WI38 (cell line): Measurements from ENCODE around the gene RBM15.
A peak's percentile ranks its signal among the peaks of the same experiment; 100 is the strongest.

ENCODE experiments used
- H3K4me3 ChIP-seq: 2 replicates; pipeline ENCODE4 v1.5.1; 2011; ENCODE audit warnings: low read depth, mild to moderate bottlenecking, control low read depth, low read length
- TF ChIP-seq, protein P1 (sequence below): IDR thresholded peaks from 2 replicates; pipeline ENCODE4 v1.5.1; 2012; ENCODE audit warnings: low read depth, mild to moderate bottlenecking, control low read depth, low read length

RBM15 gene

DNA sequence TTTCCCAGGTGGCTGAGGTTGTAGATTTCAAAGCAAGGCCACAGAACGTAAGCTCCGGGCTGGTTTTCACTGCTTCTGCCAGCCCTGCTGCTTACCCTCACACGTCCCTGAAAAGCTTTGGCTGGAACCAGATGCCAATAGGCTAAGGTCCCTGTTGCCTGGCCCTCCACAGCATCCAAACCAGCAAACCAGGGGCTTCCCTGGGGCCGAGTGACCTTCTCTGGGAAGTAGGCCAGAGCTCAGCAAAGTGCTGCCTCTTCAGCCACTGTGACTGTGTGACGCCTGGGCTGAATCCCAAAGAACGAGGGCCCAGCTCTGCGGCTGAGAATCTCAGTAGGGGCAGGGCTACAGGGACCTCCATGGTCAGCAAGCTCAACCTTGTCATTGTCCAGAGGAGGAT is 28.9 kb upstream of the RBM15 start:
- TF ChIP-seq, protein P1, sequence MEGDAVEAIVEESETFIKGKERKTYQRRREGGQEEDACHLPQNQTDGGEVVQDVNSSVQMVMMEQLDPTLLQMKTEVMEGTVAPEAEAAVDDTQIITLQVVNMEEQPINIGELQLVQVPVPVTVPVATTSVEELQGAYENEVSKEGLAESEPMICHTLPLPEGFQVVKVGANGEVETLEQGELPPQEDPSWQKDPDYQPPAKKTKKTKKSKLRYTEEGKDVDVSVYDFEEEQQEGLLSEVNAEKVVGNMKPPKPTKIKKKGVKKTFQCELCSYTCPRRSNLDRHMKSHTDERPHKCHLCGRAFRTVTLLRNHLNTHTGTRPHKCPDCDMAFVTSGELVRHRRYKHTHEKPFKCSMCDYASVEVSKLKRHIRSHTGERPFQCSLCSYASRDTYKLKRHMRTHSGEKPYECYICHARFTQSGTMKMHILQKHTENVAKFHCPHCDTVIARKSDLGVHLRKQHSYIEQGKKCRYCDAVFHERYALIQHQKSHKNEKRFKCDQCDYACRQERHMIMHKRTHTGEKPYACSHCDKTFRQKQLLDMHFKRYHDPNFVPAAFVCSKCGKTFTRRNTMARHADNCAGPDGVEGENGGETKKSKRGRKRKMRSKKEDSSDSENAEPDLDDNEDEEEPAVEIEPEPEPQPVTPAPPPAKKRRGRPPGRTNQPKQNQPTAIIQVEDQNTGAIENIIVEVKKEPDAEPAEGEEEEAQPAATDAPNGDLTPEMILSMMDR = no peak
- H3K4me3 ChIP-seq = no peak overlapping the region

DNA sequence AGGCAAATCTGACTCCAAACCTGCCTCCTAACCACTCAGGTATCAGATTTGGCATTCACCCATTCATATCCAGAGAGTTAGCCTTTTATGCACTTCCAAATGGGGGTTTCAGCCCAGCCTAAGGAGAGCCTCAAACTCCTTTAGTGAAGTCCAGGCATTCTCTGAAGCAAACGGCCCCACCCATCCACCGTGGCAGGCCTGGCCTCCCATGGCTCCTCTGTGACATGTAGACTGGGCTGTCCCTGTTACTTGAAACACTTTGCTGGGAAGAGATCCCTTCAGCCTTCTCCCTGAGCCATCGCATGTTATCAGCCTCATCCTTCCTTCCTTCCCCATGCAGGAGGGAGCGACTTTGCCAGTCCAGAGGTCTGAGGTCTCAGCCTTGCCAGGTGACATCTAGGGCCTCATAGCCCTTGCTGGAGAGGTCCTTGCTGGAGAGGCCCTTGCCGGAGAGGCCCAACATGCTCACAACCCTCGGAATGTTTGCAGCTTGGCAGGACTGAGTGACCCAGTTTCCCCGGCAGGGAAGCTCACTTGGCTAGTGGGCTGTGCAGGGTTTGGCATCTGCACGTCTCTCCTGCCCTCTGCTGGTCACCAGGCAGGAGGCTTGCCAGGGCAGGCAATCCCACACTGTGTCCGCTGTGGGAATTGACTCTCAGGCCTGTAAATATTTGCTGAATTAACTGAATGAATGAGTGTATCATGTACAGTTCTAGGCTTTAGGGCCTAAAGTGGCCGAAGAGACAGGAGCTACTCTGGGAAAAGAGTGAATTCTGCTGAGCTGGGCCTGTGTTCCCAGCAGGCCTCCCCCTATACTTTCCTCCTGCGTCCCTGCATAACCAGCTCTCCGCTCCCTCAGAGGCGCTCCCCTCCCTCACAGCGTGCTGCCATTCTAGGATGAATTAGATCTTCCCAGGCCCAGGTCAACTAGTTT is 26.7 kb upstream of the RBM15 start:
- TF ChIP-seq, protein P1 = peak; percentile 93
- no peak overlapping the region for H3K4me3 ChIP-seq

DNA sequence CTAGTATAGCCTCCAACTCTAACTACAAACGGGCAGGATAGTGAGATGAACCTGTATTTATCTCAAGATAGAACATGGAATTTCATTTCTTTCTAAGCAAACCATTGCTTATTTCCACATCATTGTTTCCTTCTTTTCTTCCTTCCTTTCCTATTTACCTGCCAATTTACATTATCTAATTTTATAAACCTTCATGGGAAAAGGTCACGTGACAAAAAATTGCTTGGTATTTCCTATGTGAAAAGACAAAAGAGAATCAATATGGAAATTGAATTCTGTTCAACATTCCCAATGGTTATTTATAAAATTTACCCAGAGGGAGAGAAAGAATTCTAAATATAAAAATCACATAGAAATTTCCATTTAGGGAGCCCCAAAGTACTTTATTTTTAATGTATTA is 22.4 kb upstream of the RBM15 start:
- H3K4me3 ChIP-seq = no peak overlapping the region
- TF ChIP-seq, protein P1 = no peak

DNA sequence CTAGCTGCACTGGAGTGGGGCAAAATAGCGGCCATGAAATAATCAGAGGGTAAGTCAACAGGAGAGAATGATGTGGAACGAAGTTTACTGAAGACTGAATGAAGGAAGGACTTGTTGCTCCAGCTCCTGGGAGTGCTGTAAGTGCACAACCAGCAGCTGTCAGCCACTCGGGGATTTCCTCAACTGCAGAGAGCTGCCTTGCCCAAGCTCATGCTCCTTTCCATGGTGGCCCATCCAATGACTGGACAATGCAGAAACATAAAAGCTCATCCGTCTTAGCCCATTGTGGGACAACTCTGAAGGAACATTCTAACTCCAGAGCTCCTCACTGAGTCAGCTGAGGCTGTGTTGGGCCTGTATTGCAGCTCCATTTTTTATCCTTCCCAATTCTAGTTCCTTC is 21.1 kb upstream of the RBM15 start:
- no peak overlapping the region for H3K4me3 ChIP-seq

DNA sequence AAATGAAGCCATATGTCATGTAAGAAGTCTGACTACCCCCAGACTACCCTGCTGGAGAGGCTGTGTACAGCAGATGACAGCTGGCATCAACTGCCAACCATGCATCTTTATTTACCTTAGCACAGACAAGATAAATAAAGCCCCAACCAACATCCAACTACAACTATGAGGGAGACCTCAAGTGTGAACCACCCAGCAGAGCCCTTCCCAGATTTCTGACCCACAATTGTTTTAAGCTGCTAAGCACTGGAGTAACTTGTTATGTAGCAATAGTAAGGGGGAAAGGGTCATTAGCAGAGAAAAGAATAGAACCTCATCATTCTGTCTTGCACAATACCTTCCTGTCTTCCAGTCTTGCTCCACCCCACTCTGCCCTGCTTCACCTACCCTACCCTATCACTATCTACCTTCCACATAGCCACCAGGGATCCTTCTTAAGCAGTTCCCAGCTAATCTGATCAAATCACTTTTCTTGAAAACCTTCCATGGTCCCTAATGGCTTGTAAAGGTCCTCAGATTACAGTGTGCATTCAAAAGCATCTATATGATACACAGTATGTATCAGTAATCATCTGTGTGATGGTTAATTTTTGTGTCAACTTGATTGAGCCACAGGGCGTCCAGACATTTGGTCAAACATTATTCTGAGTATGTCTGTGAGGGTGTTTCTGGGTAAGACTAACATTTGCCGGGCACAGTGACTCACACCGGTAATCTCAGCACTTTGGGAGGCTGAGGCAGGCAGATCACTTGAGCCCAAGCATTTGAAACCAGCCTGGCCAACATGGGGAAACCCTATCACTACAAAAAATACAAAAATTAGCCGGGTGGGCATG is 19.6 kb upstream of the RBM15 start:
- no peak overlapping the region for H3K4me3 ChIP-seq
- TF ChIP-seq, protein P1 = no peak

More for the DNA sequence above, 21.1 kb upstream of the RBM15 start:
- TF ChIP-seq, protein P1 = no peak

DNA sequence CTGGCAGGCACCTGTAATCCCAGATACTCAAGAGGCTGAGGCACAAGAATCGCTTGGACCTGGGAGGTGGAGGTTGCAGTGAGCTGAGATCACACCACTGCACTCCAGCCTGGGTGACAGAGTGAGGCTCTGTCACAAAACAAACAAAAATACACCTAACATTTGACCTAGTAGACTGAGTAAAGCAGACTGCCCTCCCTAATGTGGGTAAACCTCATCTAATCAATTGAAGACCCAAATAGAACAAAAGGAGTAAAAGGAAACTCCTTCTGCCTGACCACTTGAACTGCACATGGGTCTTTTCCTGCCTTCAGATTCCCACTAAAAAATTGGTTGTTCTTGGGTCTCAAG is 19.0 kb upstream of the RBM15 start:
- TF ChIP-seq, protein P1 = no peak
- H3K4me3 ChIP-seq = no peak overlapping the region

DNA sequence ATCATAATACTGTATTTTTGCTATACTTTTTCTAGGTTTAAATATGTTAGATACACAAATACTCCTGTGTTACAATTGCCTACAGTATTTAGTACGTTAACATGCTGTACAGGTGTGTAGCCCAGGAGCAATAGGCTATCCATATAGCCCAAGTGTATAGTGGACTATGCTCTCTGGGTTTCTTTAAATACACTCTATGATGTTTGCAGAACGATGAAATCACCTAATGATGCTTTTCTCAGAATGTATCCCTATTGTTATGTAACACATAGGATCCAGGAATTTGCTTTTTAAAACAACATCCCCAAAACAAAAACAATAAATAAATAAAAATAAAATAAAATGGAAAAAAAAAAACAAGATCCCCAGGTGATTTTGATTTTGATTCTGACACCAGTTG is 18.1 kb upstream of the RBM15 start:
- H3K4me3 ChIP-seq = no peak overlapping the region
- TF ChIP-seq, protein P1 = no peak
